GM23338 (cell line): ENCODE measurements around the gene KDM6A. TPM values are rescaled to one million over a fixed set of nuclear protein-coding genes. Genes with fewer than 3 reads are reported as not detected.
A peak's percentile ranks its signal among the peaks of the same experiment; 100 is the strongest.

Source experiments
- ATAC-seq: fragments of 200-7000 bp; cut with Tn5 transposase; 3 replicates; pipeline ENCODE4 v1.9.1; 2020
- DNase-seq: peaks from one replicate; pipeline ENCODE4 v3.0.0-alpha.2; 2015; ENCODE audit warnings: low spot score
- H2AFZ ChIP-seq: fragments of 200-600 bp; sonication (generic); 2 replicates; pipeline ENCODE4 v1.8.0; 2016; ENCODE audit warnings: antibody characterized with exemption, mild to moderate bottlenecking, moderate library complexity
- H3F3A ChIP-seq: fragments of 200-600 bp; sonication (generic); replicated peaks from 2 replicates; pipeline ENCODE4 v1.8.0; 2017; ENCODE audit warnings: antibody characterized with exemption, mixed run types, low read depth
- H3K27ac ChIP-seq: fragments of 200-600 bp; sonication (generic); 2 replicates; pipeline ENCODE4 v1.6.1; 2016; ENCODE audit warnings: low read depth
- H3K27me3 ChIP-seq: fragments of 200-600 bp; sonication (generic); 2 replicates; pipeline ENCODE4 v1.8.0; 2016; ENCODE audit warnings: mild to moderate bottlenecking, mixed run types, moderate library complexity; ENCODE audit not compliant: insufficient read depth
- H3K36me3 ChIP-seq: fragments of 200-600 bp; sonication (generic); 2 replicates; pipeline ENCODE4 v1.8.0; 2016; ENCODE audit warnings: mild to moderate bottlenecking; ENCODE audit not compliant: insufficient read depth
- H3K4me1 ChIP-seq: fragments of 200-600 bp; sonication (generic); 2 replicates; pipeline ENCODE4 v1.8.0; 2016; ENCODE audit warnings: mild to moderate bottlenecking, moderate library complexity; ENCODE audit not compliant: insufficient read depth
- H3K4me2 ChIP-seq: fragments of 200-600 bp; sonication (generic); 2 replicates; pipeline ENCODE4 v1.7.1; 2017; ENCODE audit warnings: mixed run types
- H3K4me3 ChIP-seq: fragments of 200-600 bp; sonication (generic); 2 replicates; pipeline ENCODE4 v1.6.1; 2016; ENCODE audit warnings: mixed run types
- H3K79me2 ChIP-seq: fragments of 200-600 bp; sonication (generic); replicated peaks from 2 replicates; pipeline ENCODE4 v1.8.0; 2017; ENCODE audit warnings: mild to moderate bottlenecking; ENCODE audit not compliant: insufficient read depth
- H3K9me2 ChIP-seq: fragments of 200-600 bp; sonication (generic); 2 replicates; pipeline ENCODE4 v1.8.0; 2017; ENCODE audit not compliant: insufficient read depth
- H4K20me1 ChIP-seq: fragments of 200-600 bp; sonication (generic); replicated peaks from 2 replicates; pipeline ENCODE4 v1.8.0; 2017; ENCODE audit warnings: mild to moderate bottlenecking; ENCODE audit not compliant: insufficient read depth
- H3K27ac Mint-ChIP-seq: 2 replicates; pipeline ENCODE4 v1.8.0; 2020; ENCODE audit warnings: inconsistent platforms, mild to moderate bottlenecking, moderate library complexity, mixed read lengths
- H3K27me3 Mint-ChIP-seq: 3 replicates; pipeline ENCODE4 v1.8.0; 2022; ENCODE audit warnings: low read depth, mild to moderate bottlenecking, moderate library complexity, mixed read lengths, inconsistent platforms; ENCODE audit not compliant: insufficient read depth, poor library complexity
- H3K36me3 Mint-ChIP-seq: 3 replicates; pipeline ENCODE4 v1.8.0; 2021; ENCODE audit warnings: low read depth, mild to moderate bottlenecking, inconsistent platforms, moderate library complexity, mixed read lengths
- H3K4me1 Mint-ChIP-seq: 3 replicates; pipeline ENCODE4 v1.8.0; 2020; ENCODE audit warnings: mild to moderate bottlenecking, inconsistent platforms, mixed read lengths
- H3K4me3 Mint-ChIP-seq: 3 replicates; pipeline ENCODE4 v1.8.0; 2021; ENCODE audit warnings: moderate library complexity, mild to moderate bottlenecking, inconsistent platforms, mixed read lengths
- H3K9me3 Mint-ChIP-seq: 3 replicates; pipeline ENCODE4 v1.8.0; 2020; ENCODE audit warnings: moderate library complexity, mild to moderate bottlenecking, inconsistent platforms, mixed read lengths
- CREB1 ChIP-seq: fragments of 250-450 bp; sonication (Bioruptor Pico); IDR thresholded peaks from 2 replicates; pipeline ENCODE4 v1.5.0; 2020; ENCODE audit warnings: low read depth, mild to moderate bottlenecking, moderate library complexity
- CTCF ChIP-seq, 2 experiments: fragments of 200-600 bp in 1 of 2; sonication (generic) in 1 of 2; conservative IDR thresholded peaks; 2 replicates each; pipeline versions ENCODE4 v1.5.1 to v1.6.1; 2016 to 2017; ENCODE audit warnings: antibody characterized with exemption in 2 of 2, low read depth in 2 of 2, mild to moderate bottlenecking in 2 of 2, moderate library complexity in 1 of 2
- ETS1 ChIP-seq: IDR thresholded peaks from 2 replicates; pipeline ENCODE4 v1.6.1; 2016; ENCODE audit warnings: antibody characterized with exemption
- EZH2 ChIP-seq: fragments of 200-600 bp; sonication (generic); IDR thresholded peaks from one replicate; pipeline ENCODE4 v1.8.0; 2017; ENCODE audit warnings: antibody characterized with exemption, mild to moderate bottlenecking, low read depth; ENCODE audit not compliant: unreplicated experiment
- JUNB ChIP-seq: IDR thresholded peaks from one replicate; pipeline ENCODE4 v1.6.1; 2016; ENCODE audit warnings: antibody characterized with exemption; ENCODE audit not compliant: unreplicated experiment
- NANOG ChIP-seq: IDR thresholded peaks from 2 replicates; pipeline ENCODE4 v1.6.1; 2016; ENCODE audit warnings: antibody characterized with exemption, borderline replicate concordance
- POLR2AphosphoS5 ChIP-seq: IDR thresholded peaks from 2 replicates; pipeline ENCODE4 v1.6.1; 2016; ENCODE audit warnings: antibody characterized with exemption, low read depth
- REST ChIP-seq: IDR thresholded peaks from one replicate; pipeline ENCODE4 v1.6.1; 2018; ENCODE audit warnings: antibody characterized with exemption; ENCODE audit not compliant: unreplicated experiment
- ZNF114 ChIP-seq: fragments of 250-450 bp; sonication (Bioruptor Pico); IDR thresholded peaks from 2 replicates; pipeline ENCODE4 v1.5.0; 2020; ENCODE audit warnings: mild to moderate bottlenecking, moderate library complexity
- ZNF331 ChIP-seq: fragments of 250-450 bp; sonication (Bioruptor Pico); IDR thresholded peaks from 2 replicates; pipeline ENCODE4 v1.5.0; 2020; ENCODE audit warnings: low read depth, mild to moderate bottlenecking, moderate library complexity
- polyA plus RNA-seq: library from polyadenylated mRNA; unstranded; fragments of >200 nt; fragmentation: Nextera tagmentation; extraction: Ambion mirVana; gene quantifications from 2 replicates; pipeline ENCODE4 v1.2.1, GENCODE V29; 2016
- total RNA-seq: library from RNA; depleted of rRNA; stranded (reverse); fragments of >200 nt; shearing (Covaris generic); gene quantifications from 2 replicates; pipeline ENCODE4 v1.2.3, GENCODE V29; 2014

KDM6A gene
- total and polyA plus RNA-seq, 2 experiments from 2014 or later, result 22.8 to 102 TPM

DNA sequence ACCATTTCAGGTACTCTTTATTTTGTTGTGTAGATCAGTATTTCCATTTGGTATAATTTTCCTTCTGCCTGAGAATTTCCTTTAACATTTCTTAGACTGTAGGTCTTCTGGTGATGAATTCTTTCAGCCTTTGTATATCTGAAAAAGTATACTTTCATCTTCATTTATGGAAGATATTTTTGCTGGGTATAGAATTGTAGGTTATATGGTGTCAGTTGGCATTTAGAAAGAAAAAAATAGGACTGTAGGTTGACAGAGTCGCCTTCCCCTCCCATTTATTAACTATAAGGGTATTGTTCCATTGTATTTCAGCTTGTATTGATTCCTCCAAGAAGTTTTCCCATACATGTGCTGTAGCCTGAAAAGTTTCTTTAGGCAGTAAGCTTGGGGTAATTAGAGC lies 71.9 kb downstream of the KDM6A start:
- 0 out of 2 replicates have a peak overlapping the region, but pooled peaks have one; percentile 53 for H3K4me2 ChIP-seq
- no peak for DNase-seq
- H3K4me1 ChIP-seq, result peaks cover 18% of the 10 kb centered on the region
- H3K36me3 ChIP-seq, result no peaks in the 10 kb centered on the region
- no peak for ATAC-seq
- Mint-ChIP-seq H3K27ac (no peak overlapping the region), H3K36me3 (no peaks in the 10 kb centered on the region; the same call in 2 of the 3 replicates), H3K4me1 (peaks cover 25% of the 10 kb centered on the region; the same call in 2 of the 3 replicates), H3K4me3 (no peak overlapping the region), H3K27me3 (peaks cover 3% of the 10 kb centered on the region), H3K9me3 (no peaks in the 10 kb centered on the region)
- no peaks in the 10 kb centered on the region for H3K27me3 ChIP-seq
- H3K79me2 ChIP-seq, result peaks cover 100% of the 10 kb centered on the region
- no peak overlapping the region for H2AFZ ChIP-seq
- H3K4me3 ChIP-seq, result no peak overlapping the region
- H4K20me1 ChIP-seq, result no peaks in the 10 kb centered on the region
- H3F3A ChIP-seq, result no peaks in the 10 kb centered on the region
- TF ChIP-seq EZH2 (no peak), NANOG (no peak), ETS1 (no peak), ZNF114 (no peak), CTCF (conservative IDR thresholded peaks at IDR 0.05; ENCODE audit: low read depth in 2 of 2) (no peak), JUNB (no peak), ZNF331 (CRISPR knock-in tag) (no peak), CREB1 (CRISPR knock-in tag) (no peak), REST (no peak)
- no peaks in the 10 kb centered on the region for H3K9me2 ChIP-seq
- no peak overlapping the region for H3K27ac ChIP-seq

DNA sequence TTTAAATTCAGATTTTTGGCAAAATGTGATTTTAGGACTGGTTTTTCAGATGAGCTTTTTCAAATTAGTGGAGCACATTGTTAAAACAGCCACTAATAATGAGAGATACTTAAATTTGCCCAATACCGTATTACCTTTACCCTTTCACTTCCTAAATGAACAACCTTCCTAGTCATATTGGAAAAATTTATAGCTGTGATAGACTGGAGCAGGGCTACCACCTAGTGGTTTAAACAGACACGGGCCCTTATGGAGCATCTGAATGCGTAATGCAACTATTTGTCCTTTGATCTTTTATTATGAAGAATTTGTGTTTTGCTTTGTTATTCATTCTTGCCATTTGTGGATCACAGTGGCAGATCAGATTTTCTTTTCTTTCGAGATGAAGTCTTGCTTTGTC lies 72.7 kb downstream of the KDM6A start:
- H3K27ac Mint-ChIP-seq, result no peak overlapping the region
- Histone ChIP-seq H3K36me3 (no peaks in the 10 kb centered on the region), H4K20me1 (no peaks in the 10 kb centered on the region), H3K79me2 (peaks cover 97% of the 10 kb centered on the region), H3K27ac (no peak overlapping the region), H3K4me1 (peaks cover 18% of the 10 kb centered on the region), H3F3A (no peaks in the 10 kb centered on the region), H3K27me3 (no peaks in the 10 kb centered on the region), H2AFZ (no peak overlapping the region), H3K4me2 (0 out of 2 replicates have a peak overlapping the region, but pooled peaks have one; percentile 53), H3K9me2 (no peaks in the 10 kb centered on the region), H3K4me3 (no peak overlapping the region)
- H3K27me3 Mint-ChIP-seq, result peaks cover 3% of the 10 kb centered on the region
- no peak overlapping the region for H3K4me3 Mint-ChIP-seq
- ATAC-seq (0 out of 3 replicates have a peak, but pooled peaks have one; percentile 25), DNase-seq (peak; percentile 42)
- TF ChIP-seq REST, result no peak
- no peak for TF ChIP-seq CREB1 (CRISPR knock-in tag)
- no peak for TF ChIP-seq POLR2AphosphoS5
- TF ChIP-seq EZH2, result no peak
- no peak for TF ChIP-seq JUNB
- peak; percentile 49 to 56 for TF ChIP-seq CTCF (conservative IDR thresholded peaks at IDR 0.05; ENCODE audit: low read depth in 2 of 2)
- TF ChIP-seq ZNF114, result no peak
- no peak for TF ChIP-seq NANOG
- no peak for TF ChIP-seq ZNF331 (CRISPR knock-in tag)
- H3K4me1 Mint-ChIP-seq, result peaks cover 32% of the 10 kb centered on the region; the same call in 2 of the 3 replicates
- no peaks in the 10 kb centered on the region for H3K9me3 Mint-ChIP-seq
- no peaks in the 10 kb centered on the region for H3K36me3 Mint-ChIP-seq
